H1 (cell line): ENCODE results near the gene DAPK2. TPM values are rescaled to one million over a fixed set of nuclear protein-coding genes. Genes with fewer than 3 reads are reported as not detected.

Experiments
- CTCF ChIA-PET: fragments of 300-600 bp; sonication (Branson Sonifier 250); formaldehyde crosslinking; loops from one replicate; lab custom pipeline; 2021; ENCODE audit not compliant: partially characterized antibody; lab: Charles Lee
- POLR2A ChIA-PET: fragments of 300-600 bp; sonication (Branson Sonifier 250); formaldehyde crosslinking; loops from one replicate; lab custom pipeline; 2021; ENCODE audit warnings: inconsistent platforms; ENCODE audit not compliant: partially characterized antibody; lab: Charles Lee
- DNase-seq, 2 experiments: peaks; one replicate each; pipeline versions ENCODE4 v3.0.0 to v3.0.0-alpha.2; 2010 to 2022; ENCODE audit warnings: low spot score in 2 of 2, low read depth in 1 of 2, mixed read lengths in 1 of 2
- FAIRE-seq: peaks from 2 replicates; lab custom pipeline; 2011; peaks lifted over from hg19 to GRCh38; lab: Jason Lieb, UNC
- H2AFZ ChIP-seq: 2 replicates; pipeline ENCODE4 v1.8.1; 2012; ENCODE audit warnings: low read length, inconsistent platforms
- H2AK5ac ChIP-seq: 2 replicates; pipeline ENCODE4 v1.6.1; 2013; ENCODE audit warnings: low read depth, low read length
- H2BK120ac ChIP-seq: replicated peaks from 2 replicates; pipeline ENCODE3; 2013; ENCODE audit warnings: low read depth, low read length, inconsistent platforms
- H2BK12ac ChIP-seq: 2 replicates; pipeline ENCODE4 v1.6.1; 2013; ENCODE audit warnings: low read depth, low read length
- H2BK15ac ChIP-seq: 2 replicates; pipeline ENCODE4 v1.6.1; 2013; ENCODE audit warnings: low read length
- H2BK20ac ChIP-seq: 2 replicates; pipeline ENCODE4 v1.6.1; 2013; ENCODE audit warnings: low read length
- H2BK5ac ChIP-seq: 2 replicates; pipeline ENCODE4 v1.6.1; 2013; ENCODE audit warnings: low read depth, low read length
- H3K14ac ChIP-seq: 2 replicates; pipeline ENCODE4 v1.6.1; 2013; ENCODE audit warnings: inconsistent platforms; ENCODE audit not compliant: insufficient read length
- H3K18ac ChIP-seq: 2 replicates; pipeline ENCODE4 v1.6.1; 2013; ENCODE audit warnings: low read length; ENCODE audit errors: extremely low read depth
- H3K23ac ChIP-seq: 2 replicates; pipeline ENCODE4 v1.6.1; 2013; ENCODE audit warnings: inconsistent platforms; ENCODE audit not compliant: insufficient read length
- H3K23me2 ChIP-seq: 2 replicates; pipeline ENCODE4 v1.6.1; 2013; ENCODE audit warnings: low read depth, low read length
- H3K27ac ChIP-seq: 2 replicates; pipeline ENCODE4 v1.6.1; 2011; ENCODE audit warnings: low read depth, low read length, inconsistent platforms
- H3K27me3 ChIP-seq, 4 experiments: replicated peaks in 1 of 4; 1 replicate in 1 of 4; 2 replicates in 3 of 4; pipeline versions ENCODE4 v1.6.1 to v1.8.1; 2011 to 2013; ENCODE audit warnings: low read length in 3 of 4, mild to moderate bottlenecking in 3 of 4, inconsistent platforms in 2 of 4, mixed read lengths in 2 of 4, moderate library complexity in 1 of 4; ENCODE audit not compliant: control insufficient read depth in 3 of 4, insufficient read depth in 3 of 4; ENCODE audit errors: extremely low read depth in 1 of 4
- H3K36me3 ChIP-seq, 4 experiments: 2 replicates each; pipeline versions ENCODE4 v1.6.1 to v1.8.1; 2011 to 2013; ENCODE audit warnings: mild to moderate bottlenecking in 4 of 4, low read length in 3 of 4, moderate library complexity in 2 of 4, control low read depth in 1 of 4, inconsistent platforms in 1 of 4; ENCODE audit not compliant: insufficient read depth in 4 of 4, control insufficient read depth in 2 of 4
- H3K4ac ChIP-seq: replicated peaks from 2 replicates; pipeline ENCODE3; 2013; ENCODE audit warnings: low read length, low read depth, mixed read lengths, inconsistent platforms; ENCODE audit not compliant: insufficient read length
- H3K4me1 ChIP-seq, 4 experiments: replicated peaks in 1 of 4; 1 replicate in 1 of 4; 2 replicates in 3 of 4; pipeline versions ENCODE4 v1.6.1 to v1.8.1; 2011 to 2013; ENCODE audit warnings: low read length in 3 of 4, inconsistent platforms in 2 of 4, mixed read lengths in 1 of 4; ENCODE audit not compliant: insufficient read depth in 4 of 4, control insufficient read depth in 3 of 4
- H3K4me2 ChIP-seq, 2 experiments: 2 replicates each; pipeline versions ENCODE4 v1.6.1 to v1.8.1; 2011 to 2013; ENCODE audit warnings: low read depth in 2 of 2, low read length in 2 of 2, control low read depth in 1 of 2, inconsistent platforms in 1 of 2, mild to moderate bottlenecking in 1 of 2; ENCODE audit not compliant: insufficient read depth in 1 of 2
- H3K4me3 ChIP-seq, 4 experiments: fragments of 200-600, 300-600 bp in 1 of 4; sonication (generic), shearing (Covaris generic), sonication (Bioruptor Twin) in 1 of 4; 2 replicates each; pipeline versions ENCODE4 v1.5.1 to v1.8.1; 2011 to 2016; ENCODE audit warnings: low read length in 4 of 4, low read depth in 3 of 4, control low read depth in 2 of 4, inconsistent platforms in 2 of 4, mild to moderate bottlenecking in 2 of 4, mixed read lengths in 1 of 4, moderate library complexity in 1 of 4; ENCODE audit not compliant: insufficient read depth in 2 of 4; ENCODE audit errors: extremely low read depth in 1 of 4
- H3K56ac ChIP-seq: replicated peaks from 2 replicates; pipeline ENCODE3; 2013; ENCODE audit warnings: low read depth, mild to moderate bottlenecking, mixed read lengths, low read length, inconsistent platforms; ENCODE audit not compliant: insufficient read length
- H3K79me1 ChIP-seq: 2 replicates; pipeline ENCODE4 v1.6.1; 2013; ENCODE audit warnings: low read depth, low read length, control low read depth
- H3K79me2 ChIP-seq, 2 experiments: 2 replicates each; pipeline versions ENCODE4 v1.6.1 to v1.8.1; 2012 to 2013; ENCODE audit warnings: low read length in 2 of 2, mild to moderate bottlenecking in 2 of 2, inconsistent platforms in 1 of 2; ENCODE audit not compliant: insufficient read depth in 2 of 2, control insufficient read depth in 1 of 2
- H3K9ac ChIP-seq, 4 experiments: replicated peaks in 1 of 4; 1 replicate in 1 of 4; 2 replicates in 3 of 4; pipeline versions ENCODE4 v1.6.1 to v1.8.1; 2011 to 2013; ENCODE audit warnings: low read depth in 3 of 4, low read length in 3 of 4, control low read depth in 2 of 4, mild to moderate bottlenecking in 2 of 4, moderate library complexity in 2 of 4, inconsistent platforms in 1 of 4; ENCODE audit errors: extremely low read depth in 1 of 4
- H3K9me3 ChIP-seq, 2 experiments: 2 replicates each; pipeline versions ENCODE4 v1.6.1 to v1.8.1; 2012 to 2013; ENCODE audit warnings: mild to moderate bottlenecking in 2 of 2, moderate library complexity in 2 of 2, control low read depth in 1 of 2, inconsistent platforms in 1 of 2, low read depth in 1 of 2, low read length in 1 of 2, mixed read lengths in 1 of 2; ENCODE audit not compliant: insufficient read depth in 2 of 2
- H4K20me1 ChIP-seq, 2 experiments: replicated peaks in 1 of 2; 2 replicates each; pipeline versions ENCODE3 to v1.8.1; 2011 to 2013; ENCODE audit warnings: inconsistent platforms in 2 of 2, low read length in 2 of 2, mild to moderate bottlenecking in 1 of 2; ENCODE audit not compliant: insufficient read depth in 2 of 2, control insufficient read depth in 1 of 2
- H4K5ac ChIP-seq: 2 replicates; pipeline ENCODE4 v1.6.1; 2013; ENCODE audit warnings: low read length, low read depth, mixed read lengths, inconsistent platforms; ENCODE audit not compliant: insufficient read length
- H4K8ac ChIP-seq: 2 replicates; pipeline ENCODE4 v1.8.0; 2013; ENCODE audit warnings: mild to moderate bottlenecking, moderate library complexity, low read length, inconsistent platforms; ENCODE audit not compliant: insufficient read depth; ENCODE audit errors: extremely low read depth
- H4K91ac ChIP-seq: replicated peaks from 2 replicates; pipeline ENCODE3; 2013; ENCODE audit warnings: low read length, mixed read lengths, inconsistent platforms; ENCODE audit not compliant: insufficient read length
- ASH2L ChIP-seq: fragments of 200-600, 300-600 bp; sonication (generic); IDR thresholded peaks from one replicate; pipeline ENCODE4 v1.7.1; 2017; ENCODE audit warnings: low read length
- HDAC6 ChIP-seq: IDR thresholded peaks from one replicate; pipeline ENCODE4 v1.7.1; 2012; ENCODE audit warnings: low read depth, mild to moderate bottlenecking, inconsistent platforms, low read length, moderate library complexity
- WGBS, 2 experiments: shearing (Covaris generic) in 1 of 2; methylation state at CpG; one replicate each; pipeline versions ENCODE4 v1.1.6 to v1.1.7; 2013 to 2015; ENCODE audit warnings: low lambda C conversion rate in 2 of 2, mixed read lengths in 2 of 2, inconsistent platforms in 1 of 2, low coverage in 1 of 2, missing lambda C conversion rate in 1 of 2; ENCODE audit not compliant: insufficient replicate concordance in 2 of 2, insufficient coverage in 1 of 2, insufficient read length in 1 of 2; ENCODE audit errors: extremely low coverage in 1 of 2, missing lambda C conversion rate in 1 of 2; 5-methylcytosine and 5-hydroxymethylcytosine counted together
- polyA plus RNA-seq, 7 experiments: library from polyadenylated mRNA; depleted of rRNA in 3 of 7; stranded (reverse) in 5 of 7; unstranded in 2 of 7; fragments of >200 nt in 5 of 7; fragments of 200-250 nt in 2 of 7; gene quantifications; 1 replicate in 5 of 7; 2 replicates in 1 of 7; 4 replicates in 1 of 7; pipeline versions ENCODE4 v1.2.1 to v1.2.3, GENCODE V29; 2011 to 2013; ENCODE audit warnings: missing spikeins in 2 of 7, mixed read lengths in 2 of 7
- total RNA-seq: library from RNA; stranded (reverse); fragmentation: NEBNext Ultra II Directional; extraction: Animal tissue kit (Norgen Biotek cat#: 25700); gene quantifications from 2 replicates; pipeline ENCODE4 v1.2.1, GENCODE V29; 2021

The DAPK2 gene
- total and polyA plus RNA-seq, 2 of the 8 experiments (the other 6 are each of a cell fraction or from before 2014, with no cell fraction given) = 1.8 to 2.9 TPM

GRCh38 chr15:63888823-63889222, 157.5 kb downstream of the DAPK2 start:
- Histone ChIP-seq H3K4me2 (no peak overlapping the region), H3K9me3 (no peaks in the 10 kb centered on the region), H2BK20ac (no peak overlapping the region), H3K79me1 (no peaks in the 10 kb centered on the region), H3K18ac (no peak overlapping the region), H3K36me3 (no peaks in the 10 kb centered on the region), H2BK12ac (no peak overlapping the region), H2BK5ac (no peak overlapping the region), H3K27ac (no peak overlapping the region), H3K4me3 (no peak overlapping the region), H3K4ac (no peak overlapping the region), H3K23me2 (no peaks in the 10 kb centered on the region), H4K20me1 (no peaks in the 10 kb centered on the region), H2AFZ (no peak overlapping the region), H3K27me3 (no peaks in the 10 kb centered on the region), H2BK15ac (no peak overlapping the region), H4K5ac (no peak overlapping the region), H4K8ac (no peak overlapping the region), H3K23ac (no peak overlapping the region), H2AK5ac (no peak overlapping the region), H3K4me1 (no peaks in the 10 kb centered on the region), H3K9ac (no peak overlapping the region), H2BK120ac (no peak overlapping the region), H4K91ac (no peak overlapping the region), H3K56ac (no peak overlapping the region)
- no peak for DNase-seq
- no peak for FAIRE-seq
- POLR2A ChIA-PET = no interaction called here
- CTCF ChIA-PET = interaction anchor here (1.1 to 7.8 kb wide), 4 partner anchors 10 to 135 kb away, joined by 3 to 74 read pairs (median 6); no protein-coding TSS in a partner anchor
- TF ChIP-seq ASH2L = no peak
- TF ChIP-seq HDAC6 = no peak
- TF ChIP-seq, all 59 proteins: peak for 0
- no peak overlapping the region for H3K14ac ChIP-seq
- H3K79me2 ChIP-seq = no peaks in the 10 kb centered on the region
- 75% methylated on average over 3 of the region's 3 CpGs; no CpG with 5 or more reads in 1 of the 2 experiments for WGBS, 2 experiments
